22Rv1 (cell line): ENCODE results near the gene VSX2.

Source experiments
- ZFX ChIP-seq: fragments of 450-650 bp; IDR thresholded peaks from 2 replicates; pipeline ENCODE4 v1.6.1; 2017; ENCODE audit warnings: antibody characterized with exemption, borderline replicate concordance
- TF ChIP-seq, protein P1 (sequence below): fragments of 450-650 bp; IDR thresholded peaks from 2 replicates; pipeline ENCODE4 v1.5.1; 2017; ENCODE audit warnings: mild to moderate bottlenecking

DNA sequence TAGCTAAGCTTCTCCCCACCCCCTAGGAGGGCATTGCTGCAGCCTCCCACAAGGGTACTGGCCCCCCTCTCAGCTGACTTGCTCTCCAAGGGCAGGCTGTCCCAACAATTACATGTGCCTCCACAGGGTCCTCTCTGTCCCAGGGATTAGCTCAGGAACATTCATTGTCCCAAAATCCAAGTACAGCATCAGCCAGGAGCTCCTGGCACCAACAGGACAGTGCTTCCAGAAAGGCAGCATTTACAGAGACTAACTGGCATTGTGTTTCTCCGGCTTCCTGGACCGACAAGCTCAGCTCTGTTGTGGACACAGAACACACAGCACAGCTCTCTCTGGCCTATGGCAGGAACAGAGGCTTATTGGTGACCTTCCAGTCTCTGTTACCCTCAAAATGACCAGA, 41.8 kb downstream of the VSX2 start:
- TF ChIP-seq, protein P1, sequence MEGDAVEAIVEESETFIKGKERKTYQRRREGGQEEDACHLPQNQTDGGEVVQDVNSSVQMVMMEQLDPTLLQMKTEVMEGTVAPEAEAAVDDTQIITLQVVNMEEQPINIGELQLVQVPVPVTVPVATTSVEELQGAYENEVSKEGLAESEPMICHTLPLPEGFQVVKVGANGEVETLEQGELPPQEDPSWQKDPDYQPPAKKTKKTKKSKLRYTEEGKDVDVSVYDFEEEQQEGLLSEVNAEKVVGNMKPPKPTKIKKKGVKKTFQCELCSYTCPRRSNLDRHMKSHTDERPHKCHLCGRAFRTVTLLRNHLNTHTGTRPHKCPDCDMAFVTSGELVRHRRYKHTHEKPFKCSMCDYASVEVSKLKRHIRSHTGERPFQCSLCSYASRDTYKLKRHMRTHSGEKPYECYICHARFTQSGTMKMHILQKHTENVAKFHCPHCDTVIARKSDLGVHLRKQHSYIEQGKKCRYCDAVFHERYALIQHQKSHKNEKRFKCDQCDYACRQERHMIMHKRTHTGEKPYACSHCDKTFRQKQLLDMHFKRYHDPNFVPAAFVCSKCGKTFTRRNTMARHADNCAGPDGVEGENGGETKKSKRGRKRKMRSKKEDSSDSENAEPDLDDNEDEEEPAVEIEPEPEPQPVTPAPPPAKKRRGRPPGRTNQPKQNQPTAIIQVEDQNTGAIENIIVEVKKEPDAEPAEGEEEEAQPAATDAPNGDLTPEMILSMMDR = no peak
- TF ChIP-seq ZFX = no peak
